GM23248 (cell line): Measurements from ENCODE around the gene MAGIX. TPM values are rescaled to one million over a fixed set of nuclear protein-coding genes. Genes with fewer than 3 reads are reported as not detected.
"Not testable (repeated sequence)": the region's sequence is repeated elsewhere in the genome, so short reads cannot be mapped to it uniquely, and the experiment has no call there.

Source experiments
- DNase-seq: peaks from one replicate; pipeline ENCODE4 v3.0.0-alpha.2; 2015
- H2AFZ ChIP-seq: fragments of 200-600 bp; sonication (generic); 2 replicates; pipeline ENCODE4 v1.6.1; 2016; ENCODE audit warnings: antibody characterized with exemption
- H3F3A ChIP-seq: fragments of 200-600 bp; sonication (generic); 2 replicates; pipeline ENCODE4 v1.6.1; 2016; ENCODE audit warnings: mild to moderate bottlenecking, antibody characterized with exemption, mixed run types; ENCODE audit not compliant: insufficient read depth
- H3K27ac ChIP-seq: fragments of 200-600 bp; sonication (generic); 2 replicates; pipeline ENCODE4 v1.5.1; 2016; ENCODE audit warnings: mild to moderate bottlenecking
- H3K27me3 ChIP-seq: fragments of 200-600 bp; sonication (generic); replicated peaks from 2 replicates; pipeline ENCODE4 v1.6.1; 2016; ENCODE audit warnings: mild to moderate bottlenecking; ENCODE audit not compliant: insufficient read depth
- H3K36me3 ChIP-seq: fragments of 200-600 bp; sonication (generic); 2 replicates; pipeline ENCODE4 v1.6.1; 2016; ENCODE audit warnings: low read depth, mild to moderate bottlenecking
- H3K4me1 ChIP-seq: fragments of 200-600 bp; sonication (generic); 2 replicates; pipeline ENCODE4 v1.6.1; 2016; ENCODE audit warnings: mild to moderate bottlenecking; ENCODE audit not compliant: insufficient read depth
- H3K4me2 ChIP-seq: fragments of 200-600 bp; sonication (generic); one replicate; pipeline ENCODE4 v1.6.1; 2016; ENCODE audit warnings: mild to moderate bottlenecking; ENCODE audit not compliant: unreplicated experiment
- H3K4me3 ChIP-seq: fragments of 200-600 bp; sonication (generic); 2 replicates; pipeline ENCODE4 v1.5.1; 2016; ENCODE audit warnings: mild to moderate bottlenecking
- H3K79me2 ChIP-seq: fragments of 200-600 bp; sonication (generic); 2 replicates; pipeline ENCODE4 v1.6.1; 2016; ENCODE audit warnings: mild to moderate bottlenecking; ENCODE audit not compliant: insufficient read depth
- H3K9ac ChIP-seq: fragments of 200-600 bp; sonication (generic); 2 replicates; pipeline ENCODE4 v1.6.1; 2016; ENCODE audit warnings: mild to moderate bottlenecking
- H3K9me2 ChIP-seq: fragments of 200-600 bp; sonication (generic); 2 replicates; pipeline ENCODE4 v1.6.1; 2016; ENCODE audit warnings: mixed run types, mild to moderate bottlenecking, moderate library complexity; ENCODE audit not compliant: insufficient read depth
- H3K9me3 ChIP-seq: fragments of 200-600 bp; sonication (generic); one replicate; pipeline ENCODE4 v1.6.1; 2017; ENCODE audit warnings: low read depth
- H4K20me1 ChIP-seq: fragments of 200-600 bp; sonication (generic); 2 replicates; pipeline ENCODE4 v1.6.0; 2016; ENCODE audit not compliant: insufficient read depth
- EZH2 ChIP-seq: fragments of 200-600 bp; sonication (generic); IDR thresholded peaks from 2 replicates; pipeline ENCODE4 v1.6.1; 2018; ENCODE audit warnings: antibody characterized with exemption, mild to moderate bottlenecking; ENCODE audit not compliant: insufficient read depth, poor library complexity, severe bottlenecking
- EZH2phosphoT487 ChIP-seq: fragments of 200-600 bp; sonication (generic); IDR thresholded peaks from 2 replicates; pipeline ENCODE4 v1.6.1; 2018; ENCODE audit warnings: antibody characterized with exemption, moderate library complexity, mild to moderate bottlenecking, low read depth; ENCODE audit not compliant: insufficient read depth
- WGBS, 2 experiments: methylation state at CpG; one replicate each; pipeline ENCODE4 v1.1.6; 2015 to 2017; ENCODE audit warnings: low lambda C conversion rate in 2 of 2, low coverage in 1 of 2; ENCODE audit errors: missing lambda C conversion rate in 2 of 2; 5-methylcytosine and 5-hydroxymethylcytosine counted together
- in situ Hi-C: fragments of 300-500 bp; cut with MboI; formaldehyde crosslinking; loops from 2 replicates; pipeline ENCODE4 v1.15.0; 2020
- polyA plus RNA-seq: library from polyadenylated mRNA; unstranded; fragments of >200 nt; fragmentation: Nextera tagmentation; extraction: Ambion mirVana; gene quantifications from 2 replicates; pipeline ENCODE4 v1.2.1, GENCODE V29; 2016
- total RNA-seq: library from RNA; depleted of rRNA; stranded (reverse); fragments of >200 nt; shearing (Covaris generic); gene quantifications from 2 replicates; pipeline ENCODE4 v1.2.3, GENCODE V29; 2014

Gene MAGIX
- total and polyA plus RNA-seq, 2 experiments from 2014 or later, result 1.5 to 8.0 TPM

GRCh38 chrX:49137492-49137891, 25.1 kb upstream of the MAGIX start:
- WGBS, 2 experiments, result 100% methylated on average over 1 of the region's 1 CpG; no CpG with 5 or more reads in 1 of the 2 experiments
- H3F3A ChIP-seq, result no peaks in the 10 kb centered on the region
- no peaks in the 10 kb centered on the region for H3K9me2 ChIP-seq
- no peaks in the 10 kb centered on the region for H3K79me2 ChIP-seq
- no peak for DNase-seq
- no peaks in the 10 kb centered on the region for H3K36me3 ChIP-seq
- H3K9me3 ChIP-seq, result no peaks in the 10 kb centered on the region
- in situ Hi-C loops, result no loop called here
- H3K27ac ChIP-seq, result no peak overlapping the region
- no peak overlapping the region for H3K4me3 ChIP-seq
- no peak overlapping the region for H3K9ac ChIP-seq
- H3K4me2 ChIP-seq, result no peak overlapping the region
- no peaks in the 10 kb centered on the region for H4K20me1 ChIP-seq
- no peaks in the 10 kb centered on the region for H3K4me1 ChIP-seq
- H3K27me3 ChIP-seq, result no peaks in the 10 kb centered on the region
- H2AFZ ChIP-seq, result no peak overlapping the region
- no peak for TF ChIP-seq EZH2

DNA sequence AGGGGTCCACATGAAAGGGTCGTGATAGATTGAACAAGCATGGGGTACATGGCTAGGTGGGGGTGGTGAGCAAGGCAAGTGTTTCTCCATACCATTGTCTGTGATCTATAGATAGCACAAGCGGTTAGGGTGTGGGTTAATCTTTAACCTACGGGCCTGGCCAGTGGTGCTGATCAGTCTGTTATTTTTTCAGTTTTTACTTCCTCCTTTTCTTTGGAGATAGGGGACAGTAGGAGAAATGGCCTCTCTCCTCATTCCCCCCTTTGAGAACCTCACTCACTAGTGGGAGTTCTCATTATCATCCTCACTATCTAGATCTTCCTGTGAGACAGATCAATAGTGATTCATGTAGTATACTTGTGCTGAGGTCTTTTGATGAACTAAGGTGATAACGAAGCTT, 22.8 kb upstream of the MAGIX start:
- WGBS, 2 experiments, result 62 to 76% methylated on average over 4 of the region's 4 CpGs
- H3K9me3 ChIP-seq, result no peaks in the 10 kb centered on the region
- H2AFZ ChIP-seq, result no peak overlapping the region
- TF ChIP-seq EZH2phosphoT487, result no peak
- TF ChIP-seq EZH2, result no peak
- no peak for DNase-seq
- no peaks in the 10 kb centered on the region for H3K27me3 ChIP-seq
- H3F3A ChIP-seq, result no peaks in the 10 kb centered on the region
- in situ Hi-C loops, result no loop called here
- no peak overlapping the region for H3K4me3 ChIP-seq
- no peaks in the 10 kb centered on the region for H3K36me3 ChIP-seq
- no peak overlapping the region for H3K27ac ChIP-seq
- H3K9me2 ChIP-seq, result no peaks in the 10 kb centered on the region
- no peaks in the 10 kb centered on the region for H3K79me2 ChIP-seq
- no peaks in the 10 kb centered on the region for H3K4me1 ChIP-seq
- H4K20me1 ChIP-seq, result no peaks in the 10 kb centered on the region
- no peak overlapping the region for H3K4me2 ChIP-seq
- H3K9ac ChIP-seq, result no peak overlapping the region

DNA sequence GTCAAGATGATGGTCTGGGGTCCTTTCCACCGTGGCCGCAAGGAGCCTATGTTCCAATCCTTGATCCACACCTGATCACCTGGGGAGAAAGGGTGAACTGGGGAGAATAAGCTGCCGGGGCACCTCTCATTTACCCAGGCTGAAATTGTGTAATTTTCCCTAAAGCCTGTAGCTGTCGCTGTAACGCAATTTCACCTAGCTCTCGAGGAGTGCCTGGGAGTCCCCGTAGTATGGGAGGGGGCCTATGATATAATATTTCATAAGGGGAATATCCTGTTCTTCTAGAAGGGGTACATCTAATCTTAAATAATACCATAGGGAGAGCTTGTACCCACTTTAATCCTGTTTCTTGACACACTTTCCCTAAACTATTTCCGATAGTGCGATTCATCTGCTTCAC, 20.3 kb upstream of the MAGIX start:
- H3K4me3 ChIP-seq, H3F3A ChIP-seq, H4K20me1 ChIP-seq, H3K36me3 ChIP-seq, H3K4me1 ChIP-seq, H3K79me2 ChIP-seq, H3K9ac ChIP-seq, in situ Hi-C loops, H2AFZ ChIP-seq, H3K9me3 ChIP-seq, H3K4me2 ChIP-seq, H3K27ac ChIP-seq, H3K9me2 ChIP-seq, H3K27me3 ChIP-seq: not testable (repeated sequence)
- 36 to 40% methylated on average over 9 of the region's 9 CpGs for WGBS, 2 experiments
- peak; percentile 39 for DNase-seq

DNA sequence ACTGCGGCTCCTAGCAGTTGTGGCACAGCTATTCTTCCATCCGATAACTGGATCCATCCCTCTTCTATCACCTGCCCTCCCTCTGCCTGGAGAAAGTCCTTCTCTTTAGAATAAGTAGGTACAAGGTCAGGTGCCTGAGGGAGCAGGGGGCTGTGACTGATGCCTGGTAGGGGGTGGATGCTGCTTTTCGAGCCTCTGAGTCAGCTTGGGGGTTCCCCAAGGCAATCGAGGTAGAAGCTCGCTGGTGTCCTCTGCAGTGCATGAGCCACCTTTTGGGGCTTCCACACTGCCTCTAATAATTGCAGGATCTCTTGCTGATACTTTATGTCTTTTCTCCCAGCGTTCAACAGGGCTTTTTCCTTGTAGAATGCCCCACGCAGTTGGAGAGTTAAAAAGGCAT, 19.4 kb upstream of the MAGIX start:
- DNase-seq, H3K79me2 ChIP-seq, H3K9me2 ChIP-seq, H2AFZ ChIP-seq, H4K20me1 ChIP-seq, H3K4me3 ChIP-seq, H3K4me1 ChIP-seq, H3K27ac ChIP-seq, H3K36me3 ChIP-seq, in situ Hi-C loops, H3F3A ChIP-seq, H3K27me3 ChIP-seq, H3K9ac ChIP-seq, H3K9me3 ChIP-seq, H3K4me2 ChIP-seq: not testable (repeated sequence)
- 67 to 78% methylated on average over 7 of the region's 7 CpGs for WGBS, 2 experiments

DNA sequence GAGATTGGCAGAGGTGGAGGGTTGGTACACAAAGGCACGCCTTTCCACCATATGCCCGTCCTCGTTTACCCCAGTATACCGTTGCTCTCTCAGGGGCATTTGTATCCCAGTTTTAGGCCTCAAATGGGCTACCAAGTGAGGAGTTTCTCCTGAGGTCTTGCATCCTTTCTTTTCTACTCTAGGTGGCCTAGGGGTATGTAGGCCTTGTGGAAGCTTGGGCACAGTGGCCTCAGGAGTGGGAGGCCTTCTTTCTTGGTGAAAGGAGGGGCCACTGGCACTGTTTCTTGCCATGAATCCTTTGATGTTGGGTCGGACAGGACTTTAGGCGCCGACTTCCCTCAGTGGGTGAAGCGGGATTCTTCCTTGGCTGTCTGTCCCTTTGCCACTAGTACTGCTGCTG, 15.3 kb upstream of the MAGIX start:
- WGBS, 2 experiments, result 80 to 85% methylated on average over 7 to 8 of the region's 8 CpGs
- H3F3A ChIP-seq, result no peaks in the 10 kb centered on the region

More for the DNA sequence above, 15.3 kb upstream of the MAGIX start:
- no peak for TF ChIP-seq EZH2
- no peak for TF ChIP-seq EZH2phosphoT487
- no peak overlapping the region for H3K4me2 ChIP-seq
- H3K36me3 ChIP-seq, result no peaks in the 10 kb centered on the region
- no peak overlapping the region for H3K27ac ChIP-seq
- no peak overlapping the region for H2AFZ ChIP-seq
- no peaks in the 10 kb centered on the region for H3K9me3 ChIP-seq
- H3K9ac ChIP-seq, result no peak overlapping the region
- H3K4me3 ChIP-seq, result no peak overlapping the region
- no peaks in the 10 kb centered on the region for H3K79me2 ChIP-seq
- in situ Hi-C loops, result no loop called here
- H3K27me3 ChIP-seq, result no peaks in the 10 kb centered on the region
- DNase-seq, result no peak
- H4K20me1 ChIP-seq, result no peaks in the 10 kb centered on the region
- H3K9me2 ChIP-seq, result no peaks in the 10 kb centered on the region
- no peaks in the 10 kb centered on the region for H3K4me1 ChIP-seq
